Lung (tissue), 12 donors: ENCODE data around the gene LEO1. TPM values are rescaled to one million over a fixed set of nuclear protein-coding genes. Genes with fewer than 3 reads are reported as not detected.
A peak's percentile ranks its signal among the peaks of the same experiment; 100 is the strongest.

ENCODE experiments used
- ATAC-seq: fragments of 200-7000 bp; cut with Tn5 transposase; one replicate; pipeline ENCODE4 v1.9.1; 2020; ENCODE audit warnings: moderate number of reproducible peaks; ENCODE audit not compliant: insufficient read depth, low FRiP score
- DNase-seq, 3 donors: peaks; one replicate each; pipeline ENCODE4 v3.0.0-alpha.2; 2013 to 2017
- H3K27ac ChIP-seq, 2 donors: one replicate each; pipeline ENCODE4 v1.5.1; 2013; ENCODE audit warnings: mild to moderate bottlenecking in 2 of 2, moderate library complexity in 2 of 2, control low read depth in 1 of 2, inconsistent platforms in 1 of 2, low read depth in 1 of 2, low read length in 1 of 2
- H3K27me3 ChIP-seq, 3 donors: one replicate each; pipeline ENCODE4 v1.5.1; 2013; ENCODE audit warnings: low read length in 2 of 3; ENCODE audit not compliant: control insufficient read depth in 3 of 3, insufficient read depth in 3 of 3
- H3K36me3 ChIP-seq, 4 donors: one replicate each; pipeline ENCODE4 v1.5.1; 2013; ENCODE audit warnings: low read length in 4 of 4, mild to moderate bottlenecking in 1 of 4, moderate library complexity in 1 of 4; ENCODE audit not compliant: control insufficient read depth in 4 of 4, insufficient read depth in 4 of 4
- H3K4me1 ChIP-seq, 5 donors: one replicate each; pipeline ENCODE4 v1.5.1; 2013; ENCODE audit warnings: low read length in 5 of 5, mild to moderate bottlenecking in 2 of 5, moderate library complexity in 1 of 5; ENCODE audit not compliant: control insufficient read depth in 5 of 5, insufficient read depth in 5 of 5
- H3K4me3 ChIP-seq: one replicate; pipeline ENCODE4 v1.5.1; 2013; ENCODE audit warnings: mild to moderate bottlenecking, control low read depth, moderate library complexity
- H3K9ac ChIP-seq, 2 donors: one replicate each; pipeline ENCODE4 v1.5.1; 2013; ENCODE audit warnings: low read length in 2 of 2, control low read depth in 1 of 2; ENCODE audit not compliant: insufficient read depth in 1 of 2
- H3K9me3 ChIP-seq, 4 donors: one replicate each; pipeline ENCODE4 v1.5.1; 2013; ENCODE audit warnings: low read length in 3 of 4, mild to moderate bottlenecking in 1 of 4, moderate library complexity in 1 of 4; ENCODE audit not compliant: control insufficient read depth in 4 of 4, insufficient read depth in 3 of 4
- WGBS, 2 donors: extraction: QIAGEN DNeasy Blood & Tissue Kit; methylation state at CpG; one replicate each; pipeline ENCODE4 v1.1.7; 2013; 5-methylcytosine and 5-hydroxymethylcytosine counted together
- polyA plus RNA-seq, 2 donors: library from polyadenylated mRNA; stranded (reverse); fragments of 200-250 nt; gene quantifications; one replicate each; pipeline ENCODE4 v1.2.1, GENCODE V29; 2013
- total RNA-seq, 2 donors: library from RNA; depleted of rRNA in 1 of 2; stranded (reverse); fragments of >200 nt in 1 of 2; gene quantifications; one replicate each; pipeline ENCODE4 v1.2.1, GENCODE V29; 2014 to 2021
- TF ChIP-seq, protein P1 (sequence below): IDR thresholded peaks from 2 replicates; pipeline ENCODE4 v1.5.1; 2012; ENCODE audit warnings: mild to moderate bottlenecking; ENCODE audit errors: control extremely low read depth, extremely low read depth
- donor health status: control.
- donor health status: control.
- donor health status: Bipolar disorder and iron deficiency.
- donor health status: healthy.
- donor health status: DM: yes; HTN: yes; CAD: no.

The LEO1 gene
- total and polyA plus RNA-seq, 4 donors: 7.1 to 25.4 (median 12.3) TPM

- ATAC-seq (no peak), DNase-seq (no peak)
- TF ChIP-seq, protein P1, sequence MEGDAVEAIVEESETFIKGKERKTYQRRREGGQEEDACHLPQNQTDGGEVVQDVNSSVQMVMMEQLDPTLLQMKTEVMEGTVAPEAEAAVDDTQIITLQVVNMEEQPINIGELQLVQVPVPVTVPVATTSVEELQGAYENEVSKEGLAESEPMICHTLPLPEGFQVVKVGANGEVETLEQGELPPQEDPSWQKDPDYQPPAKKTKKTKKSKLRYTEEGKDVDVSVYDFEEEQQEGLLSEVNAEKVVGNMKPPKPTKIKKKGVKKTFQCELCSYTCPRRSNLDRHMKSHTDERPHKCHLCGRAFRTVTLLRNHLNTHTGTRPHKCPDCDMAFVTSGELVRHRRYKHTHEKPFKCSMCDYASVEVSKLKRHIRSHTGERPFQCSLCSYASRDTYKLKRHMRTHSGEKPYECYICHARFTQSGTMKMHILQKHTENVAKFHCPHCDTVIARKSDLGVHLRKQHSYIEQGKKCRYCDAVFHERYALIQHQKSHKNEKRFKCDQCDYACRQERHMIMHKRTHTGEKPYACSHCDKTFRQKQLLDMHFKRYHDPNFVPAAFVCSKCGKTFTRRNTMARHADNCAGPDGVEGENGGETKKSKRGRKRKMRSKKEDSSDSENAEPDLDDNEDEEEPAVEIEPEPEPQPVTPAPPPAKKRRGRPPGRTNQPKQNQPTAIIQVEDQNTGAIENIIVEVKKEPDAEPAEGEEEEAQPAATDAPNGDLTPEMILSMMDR: no peak
- 87 to 97% methylated on average over 2 of the region's 2 CpGs for WGBS, 2 donors
- Histone ChIP-seq H3K27me3 (no peaks in the 10 kb centered on the region), H3K36me3 (no peaks in the 10 kb centered on the region), H3K4me1 (peaks cover 0 to 17% (median 5%) of the 10 kb centered on the region in 5 donors), H3K27ac (no peak overlapping the region), H3K9ac (no peak overlapping the region), H3K9me3 (no peaks in the 10 kb centered on the region), H3K4me3 (no peak overlapping the region)
Observed at GRCh38 chr15:52016316-52016715, 44.7 kb upstream of the LEO1 start.

DNA sequence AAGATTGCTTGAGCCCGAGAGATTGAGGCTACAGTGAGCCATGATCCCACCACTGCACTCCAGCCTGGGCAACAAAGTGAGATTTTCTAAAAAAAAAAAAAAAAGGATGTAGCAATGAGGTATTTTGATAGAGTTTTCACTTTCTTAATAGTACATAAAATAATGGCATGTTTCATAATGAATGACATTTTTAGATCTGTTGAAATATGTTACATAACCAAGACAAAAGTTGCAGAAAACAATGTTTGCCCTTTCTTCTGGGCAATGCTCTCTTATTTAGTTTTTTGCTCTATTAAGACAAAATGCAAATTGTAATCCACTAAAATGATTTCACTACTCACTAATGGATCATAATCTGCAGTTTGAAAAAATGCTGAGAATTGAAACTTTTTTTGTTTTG lies 43.0 kb upstream of the LEO1 start:
- no peak overlapping the region for H3K27ac ChIP-seq
- WGBS, 2 donors: 64 to 84% methylated on average over 1 of the region's 1 CpG
- peaks cover 0 to 9% (median 0%) of the 10 kb centered on the region in 5 donors for H3K4me1 ChIP-seq

DNA sequence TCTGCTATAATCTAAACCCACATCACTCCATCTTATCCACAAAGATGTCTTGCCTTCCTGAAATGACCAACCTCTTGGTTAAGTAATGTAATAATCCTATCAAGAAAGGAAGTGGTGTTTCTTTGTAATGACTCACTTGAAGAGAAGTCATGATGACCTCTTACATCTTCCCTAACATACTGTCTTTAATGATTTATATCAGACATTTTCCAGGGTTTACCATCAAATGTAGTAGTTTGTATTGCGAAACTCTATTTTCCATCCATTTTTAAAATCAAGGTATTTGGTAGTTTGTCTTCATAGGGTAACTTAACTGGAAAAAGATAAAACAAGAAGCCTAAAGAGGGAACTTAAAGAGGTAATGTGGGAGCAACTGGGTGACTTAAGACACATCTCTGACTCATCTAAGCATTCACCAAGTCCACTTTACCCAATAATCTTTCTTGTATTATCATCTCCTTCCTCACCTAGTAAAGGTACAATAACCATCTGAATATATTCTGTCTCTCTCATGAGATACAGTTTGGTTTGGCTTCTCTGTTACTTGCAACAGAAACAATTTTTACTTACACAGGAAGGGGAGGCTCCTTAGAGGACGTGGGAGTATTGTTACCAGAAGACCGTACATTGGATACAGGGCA lies 41.7 kb upstream of the LEO1 start:
- Histone ChIP-seq H3K36me3 (no peaks in the 10 kb centered on the region), H3K4me1 (peaks cover 0 to 8% (median 0%) of the 10 kb centered on the region in 5 donors), H3K9me3 (no peaks in the 10 kb centered on the region), H3K9ac (no peak overlapping the region), H3K4me3 (no peak overlapping the region), H3K27me3 (no peaks in the 10 kb centered on the region), H3K27ac (peak overlapping the region in 1 of 2 donors; percentile 34)
- 65 to 69% methylated on average over 3 of the region's 3 CpGs for WGBS, 2 donors
- no peak for ATAC-seq
- no peak for DNase-seq
- TF ChIP-seq, protein P1: no peak

More for the DNA sequence above, 43.0 kb upstream of the LEO1 start:
- H3K36me3 ChIP-seq: no peaks in the 10 kb centered on the region
- H3K4me3 ChIP-seq: no peak overlapping the region
- H3K27me3 ChIP-seq: no peaks in the 10 kb centered on the region
- ATAC-seq (no peak), DNase-seq (no peak)
- TF ChIP-seq, protein P1: no peak
- H3K9me3 ChIP-seq: no peaks in the 10 kb centered on the region
- H3K9ac ChIP-seq: no peak overlapping the region

GRCh38 chr15:52012210-52012609 lies 40.6 kb upstream of the LEO1 start:
- Histone ChIP-seq H3K27ac (no peak overlapping the region), H3K9ac (no peak overlapping the region), H3K4me1 (peaks cover 0 to 9% (median 0%) of the 10 kb centered on the region in 5 donors), H3K9me3 (no peaks in the 10 kb centered on the region), H3K27me3 (no peaks in the 10 kb centered on the region), H3K36me3 (no peaks in the 10 kb centered on the region), H3K4me3 (no peak overlapping the region)
- ATAC-seq: no peak
- TF ChIP-seq, protein P1: no peak
- WGBS, 2 donors: 45 to 55% methylated on average over 2 of the region's 2 CpGs
- no peak for DNase-seq
